Measurements from ENCODE around the gene GUCD1. TPM values are rescaled to one million over a fixed set of nuclear protein-coding genes. Genes with fewer than 3 reads are reported as not detected.

GUCD1 gene
- total RNA-seq, 1 donor from 2014 or later = 71.6 TPM

GRCh38 chr22:24567668-24568067, 12.7 kb upstream of the GUCD1 start:
- DNase-seq (ENCODE audit: low read depth) = no peak
- peaks cover 24% of the 10 kb centered on the region for H3K36me3 ChIP-seq (ENCODE audit: control insufficient read depth, insufficient read depth, low read length)
- no peak for FAIRE-seq
- no peak for TF ChIP-seq CTCF (IDR thresholded peaks at IDR 0.05; ENCODE audit: insufficient read depth, low read length, severe bottlenecking)
- H3K27me3 ChIP-seq (ENCODE audit: control insufficient read depth, insufficient read depth, low read length) = no peaks in the 10 kb centered on the region
- H3K4me3 ChIP-seq (ENCODE audit: low read depth, low read length) = no peak overlapping the region

GRCh38 chr22:24566899-24567511, 12.1 kb upstream of the GUCD1 start:
- Histone ChIP-seq H3K4me3 (ENCODE audit: low read depth, low read length) (no peak overlapping the region), H3K27me3 (ENCODE audit: control insufficient read depth, insufficient read depth, low read length) (no peaks in the 10 kb centered on the region), H3K36me3 (ENCODE audit: control insufficient read depth, insufficient read depth, low read length) (peaks cover 20% of the 10 kb centered on the region)
- no peak for TF ChIP-seq CTCF (IDR thresholded peaks at IDR 0.05; ENCODE audit: insufficient read depth, low read length, severe bottlenecking)
- DNase-seq (ENCODE audit: low read depth) = no peak
- no peak for FAIRE-seq

GRCh38 chr22:24565077-24565476, 10.1 kb upstream of the GUCD1 start:
- FAIRE-seq = no peak
- no peak for TF ChIP-seq CTCF (IDR thresholded peaks at IDR 0.05; ENCODE audit: insufficient read depth, low read length, severe bottlenecking)
- peaks cover 14% of the 10 kb centered on the region for H3K36me3 ChIP-seq (ENCODE audit: control insufficient read depth, insufficient read depth, low read length)

GRCh38 chr22:24564376-24565058, 9.6 kb upstream of the GUCD1 start:
- no peak for DNase-seq (ENCODE audit: low read depth)
- no peaks in the 10 kb centered on the region for H3K27me3 ChIP-seq (ENCODE audit: control insufficient read depth, insufficient read depth, low read length)
- no peak for FAIRE-seq
- no peak overlapping the region for H3K4me3 ChIP-seq (ENCODE audit: low read depth, low read length)
- no peak for TF ChIP-seq CTCF (IDR thresholded peaks at IDR 0.05; ENCODE audit: insufficient read depth, low read length, severe bottlenecking)
- H3K36me3 ChIP-seq (ENCODE audit: control insufficient read depth, insufficient read depth, low read length) = peaks cover 15% of the 10 kb centered on the region

More at GRCh38 chr22:24565077-24565476, 10.1 kb upstream of the GUCD1 start:
- Histone ChIP-seq H3K27me3 (ENCODE audit: control insufficient read depth, insufficient read depth, low read length) (no peaks in the 10 kb centered on the region), H3K4me3 (ENCODE audit: low read depth, low read length) (no peak overlapping the region)
- DNase-seq (ENCODE audit: low read depth) = no peak

- Histone ChIP-seq H3K36me3 (ENCODE audit: control insufficient read depth, insufficient read depth, low read length) (peaks cover 18% of the 10 kb centered on the region), H3K4me3 (ENCODE audit: low read depth, low read length) (no peak overlapping the region), H3K27me3 (ENCODE audit: control insufficient read depth, insufficient read depth, low read length) (no peaks in the 10 kb centered on the region)
- DNase-seq (ENCODE audit: low read depth) (no peak), FAIRE-seq (no peak)
- no peak for TF ChIP-seq CTCF (IDR thresholded peaks at IDR 0.05; ENCODE audit: insufficient read depth, low read length, severe bottlenecking)
Measured at GRCh38 chr22:24563246-24563645, 8.3 kb upstream of the GUCD1 start.

Data from bronchial epithelial cell (primary cell).